SJSA1 (cell line): ENCODE data around the gene ZBED4. TPM values are rescaled to one million over a fixed set of nuclear protein-coding genes. Genes with fewer than 3 reads are reported as not detected.
A peak's percentile ranks its signal among the peaks of the same experiment; 100 is the strongest.

Source experiments
- DNase-seq, 2 experiments: peaks; one replicate each; pipeline ENCODE4 v3.0.0-alpha.2; 2015 to 2020; ENCODE audit warnings: low spot score in 2 of 2, low read depth in 1 of 2
- H3K27ac ChIP-seq: fragments of 250-450 bp; sonication (Bioruptor Pico); 2 replicates; pipeline ENCODE4 v1.5.1; 2020; ENCODE audit warnings: mild to moderate bottlenecking, moderate library complexity
- H3K27me3 ChIP-seq: fragments of 250-450 bp; sonication (Bioruptor Pico); replicated peaks from 2 replicates; pipeline ENCODE4 v1.5.1; 2020; ENCODE audit warnings: mild to moderate bottlenecking, moderate library complexity
- H3K36me3 ChIP-seq: fragments of 250-450 bp; sonication (Bioruptor Pico); 2 replicates; pipeline ENCODE4 v1.5.1; 2020; ENCODE audit warnings: mild to moderate bottlenecking
- H3K4me1 ChIP-seq: fragments of 250-450 bp; sonication (Bioruptor Pico); replicated peaks from 2 replicates; pipeline ENCODE4 v1.6.1; 2021; ENCODE audit warnings: mild to moderate bottlenecking
- H3K4me3 ChIP-seq: fragments of 250-450 bp; sonication (Bioruptor Pico); 2 replicates; pipeline ENCODE4 v1.5.1; 2020; ENCODE audit warnings: mild to moderate bottlenecking
- H3K9me3 ChIP-seq: fragments of 250-450 bp; sonication (Bioruptor Pico); replicated peaks from 2 replicates; pipeline ENCODE4 v1.5.1; 2020; ENCODE audit warnings: mild to moderate bottlenecking
- total RNA-seq: library from RNA; depleted of rRNA; stranded (reverse); fragments of >200 nt; shearing (Covaris generic); gene quantifications from 2 replicates; pipeline ENCODE4 v1.2.3, GENCODE V29; 2014

Gene ZBED4
- total RNA-seq, 1 experiment from 2014 or later: 11.7 TPM

GRCh38 chr22:49855251-49855911, 1.7 kb downstream of the ZBED4 start:
- Histone ChIP-seq H3K4me1 (peaks cover 10% of the 10 kb centered on the region), H3K27ac (no peak overlapping the region)

GRCh38 chr22:49856343-49856742, 2.7 kb downstream of the ZBED4 start:
- Histone ChIP-seq H3K36me3 (peaks cover 6% of the 10 kb centered on the region; the same call in 1 of the 2 replicates), H3K27ac (no peak overlapping the region), H3K27me3 (no peaks in the 10 kb centered on the region), H3K9me3 (no peaks in the 10 kb centered on the region), H3K4me1 (peaks cover 10% of the 10 kb centered on the region), H3K4me3 (no peak overlapping the region)
- no peak for DNase-seq

More at GRCh38 chr22:49855251-49855911, 1.7 kb downstream of the ZBED4 start:
- DNase-seq: peak in 1 of 2 experiments; percentile 14
- Histone ChIP-seq H3K4me3 (no peak overlapping the region; the same call in 1 of the 2 replicates), H3K36me3 (peaks cover 6% of the 10 kb centered on the region; the same call in 1 of the 2 replicates), H3K27me3 (peaks cover 6% of the 10 kb centered on the region), H3K9me3 (no peaks in the 10 kb centered on the region)

- H3K27ac ChIP-seq: no peak overlapping the region
- H3K36me3 ChIP-seq: peaks cover 6% of the 10 kb centered on the region; the same call in 1 of the 2 replicates
- H3K4me1 ChIP-seq: peaks cover 10% of the 10 kb centered on the region
- H3K4me3 ChIP-seq: no peak overlapping the region
- no peaks in the 10 kb centered on the region for H3K27me3 ChIP-seq
- no peaks in the 10 kb centered on the region for H3K9me3 ChIP-seq
- DNase-seq: no peak
Measured at GRCh38 chr22:49856766-49857618, 3.3 kb downstream of the ZBED4 start.

- Histone ChIP-seq H3K4me1 (peaks cover 10% of the 10 kb centered on the region), H3K36me3 (peaks cover 6% of the 10 kb centered on the region; the same call in 1 of the 2 replicates), H3K9me3 (no peaks in the 10 kb centered on the region), H3K4me3 (no peak overlapping the region), H3K27me3 (no peaks in the 10 kb centered on the region), H3K27ac (no peak overlapping the region)
- no peak for DNase-seq
Measured at GRCh38 chr22:49858827-49859226, 5.2 kb downstream of the ZBED4 start.

- H3K27ac ChIP-seq: no peak overlapping the region
- H3K27me3 ChIP-seq: no peaks in the 10 kb centered on the region
- H3K36me3 ChIP-seq: peaks cover 7% of the 10 kb centered on the region; the same call in 1 of the 2 replicates
- H3K4me1 ChIP-seq: no peaks in the 10 kb centered on the region
- DNase-seq: no peak
- H3K9me3 ChIP-seq: 0 out of 2 replicates have a peak, but pooled peaks cover 4% of the 10 kb centered on the region
- H3K4me3 ChIP-seq: no peak overlapping the region
Measured at GRCh38 chr22:49861642-49862495, 8.2 kb downstream of the ZBED4 start.

- Histone ChIP-seq H3K9me3 (peaks cover 8% of the 10 kb centered on the region), H3K27me3 (no peaks in the 10 kb centered on the region), H3K4me3 (no peak overlapping the region), H3K36me3 (peaks cover 9% of the 10 kb centered on the region; the same call in 1 of the 2 replicates), H3K4me1 (no peaks in the 10 kb centered on the region), H3K27ac (no peak overlapping the region)
- DNase-seq: no peak
Measured at GRCh38 chr22:49862496-49862776, 8.8 kb downstream of the ZBED4 start.

GRCh38 chr22:49863931-49864330, 10.3 kb downstream of the ZBED4 start:
- H3K4me3 ChIP-seq: no peak overlapping the region
- H3K36me3 ChIP-seq: peaks cover 14% of the 10 kb centered on the region; the same call in 1 of the 2 replicates
- peaks cover 17% of the 10 kb centered on the region for H3K9me3 ChIP-seq
- H3K4me1 ChIP-seq: no peaks in the 10 kb centered on the region
- H3K27ac ChIP-seq: no peak overlapping the region
- no peak for DNase-seq
- H3K27me3 ChIP-seq: no peaks in the 10 kb centered on the region

GRCh38 chr22:49865156-49865555, 11.5 kb downstream of the ZBED4 start:
- no peak for DNase-seq
- Histone ChIP-seq H3K36me3 (peaks cover 20% of the 10 kb centered on the region; the same call in 1 of the 2 replicates), H3K27me3 (no peaks in the 10 kb centered on the region), H3K9me3 (peaks cover 29% of the 10 kb centered on the region), H3K27ac (no peak overlapping the region), H3K4me3 (no peak overlapping the region), H3K4me1 (no peaks in the 10 kb centered on the region)

GRCh38 chr22:49866134-49866533, 12.5 kb downstream of the ZBED4 start:
- peaks cover 30% of the 10 kb centered on the region for H3K9me3 ChIP-seq

GRCh38 chr22:49866646-49867045, 13.0 kb downstream of the ZBED4 start:
- no peaks in the 10 kb centered on the region for H3K4me1 ChIP-seq
- no peak overlapping the region for H3K27ac ChIP-seq
- DNase-seq: no peak
- H3K27me3 ChIP-seq: no peaks in the 10 kb centered on the region
- no peak overlapping the region for H3K4me3 ChIP-seq
- H3K9me3 ChIP-seq: peaks cover 30% of the 10 kb centered on the region
- H3K36me3 ChIP-seq: peaks cover 20% of the 10 kb centered on the region; the same call in 1 of the 2 replicates

More at GRCh38 chr22:49866134-49866533, 12.5 kb downstream of the ZBED4 start:
- DNase-seq: no peak
- peaks cover 20% of the 10 kb centered on the region; the same call in 1 of the 2 replicates for H3K36me3 ChIP-seq
- no peak overlapping the region for H3K27ac ChIP-seq
- H3K4me1 ChIP-seq: no peaks in the 10 kb centered on the region
- H3K27me3 ChIP-seq: no peaks in the 10 kb centered on the region
- no peak overlapping the region for H3K4me3 ChIP-seq

GRCh38 chr22:49867303-49868265, 13.9 kb downstream of the ZBED4 start:
- H3K4me1 ChIP-seq: no peaks in the 10 kb centered on the region
- no peak for DNase-seq

GRCh38 chr22:49869086-49869830, 15.6 kb downstream of the ZBED4 start:
- no peak for DNase-seq
- H3K27ac ChIP-seq: no peak overlapping the region
- H3K4me3 ChIP-seq: no peak overlapping the region
- peaks cover 30% of the 10 kb centered on the region for H3K9me3 ChIP-seq
- no peaks in the 10 kb centered on the region for H3K27me3 ChIP-seq
- H3K4me1 ChIP-seq: no peaks in the 10 kb centered on the region
- peaks cover 20% of the 10 kb centered on the region for H3K36me3 ChIP-seq

More at GRCh38 chr22:49867303-49868265, 13.9 kb downstream of the ZBED4 start:
- no peak overlapping the region for H3K27ac ChIP-seq
- peaks cover 20% of the 10 kb centered on the region; the same call in 1 of the 2 replicates for H3K36me3 ChIP-seq
- peaks cover 30% of the 10 kb centered on the region for H3K9me3 ChIP-seq
- no peak overlapping the region for H3K4me3 ChIP-seq
- H3K27me3 ChIP-seq: no peaks in the 10 kb centered on the region
